GM18858 (cell line): Measurements from ENCODE around the gene MRPL45.

Experiments used
- ATAC-seq: cut with Tn5 transposase; IDR thresholded peaks from one replicate; pipeline ENCODE4 v1.9.1; 2021; ENCODE audit not compliant: unreplicated experiment

MRPL45 gene

DNA sequence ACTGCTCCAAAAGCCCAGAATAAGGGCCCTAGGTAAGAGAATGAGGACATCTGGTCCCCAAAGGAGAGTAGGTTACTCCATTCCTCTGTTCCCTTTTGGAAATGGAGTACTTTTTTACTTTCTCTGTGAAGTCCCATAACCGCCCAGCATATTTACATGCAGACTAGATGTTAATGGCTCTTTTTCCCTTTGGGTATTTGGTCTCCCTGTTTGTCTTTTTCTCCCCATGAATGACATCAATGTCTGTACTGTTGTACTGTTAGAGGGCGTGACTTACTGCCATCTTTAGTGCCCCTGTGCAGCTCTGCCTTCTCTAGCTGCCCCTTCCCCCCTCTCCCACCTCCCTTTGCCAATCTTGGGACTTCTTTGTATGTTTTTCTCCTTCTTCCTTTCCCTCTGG, 27.8 kb downstream of the MRPL45 start:
- no peak for ATAC-seq

DNA sequence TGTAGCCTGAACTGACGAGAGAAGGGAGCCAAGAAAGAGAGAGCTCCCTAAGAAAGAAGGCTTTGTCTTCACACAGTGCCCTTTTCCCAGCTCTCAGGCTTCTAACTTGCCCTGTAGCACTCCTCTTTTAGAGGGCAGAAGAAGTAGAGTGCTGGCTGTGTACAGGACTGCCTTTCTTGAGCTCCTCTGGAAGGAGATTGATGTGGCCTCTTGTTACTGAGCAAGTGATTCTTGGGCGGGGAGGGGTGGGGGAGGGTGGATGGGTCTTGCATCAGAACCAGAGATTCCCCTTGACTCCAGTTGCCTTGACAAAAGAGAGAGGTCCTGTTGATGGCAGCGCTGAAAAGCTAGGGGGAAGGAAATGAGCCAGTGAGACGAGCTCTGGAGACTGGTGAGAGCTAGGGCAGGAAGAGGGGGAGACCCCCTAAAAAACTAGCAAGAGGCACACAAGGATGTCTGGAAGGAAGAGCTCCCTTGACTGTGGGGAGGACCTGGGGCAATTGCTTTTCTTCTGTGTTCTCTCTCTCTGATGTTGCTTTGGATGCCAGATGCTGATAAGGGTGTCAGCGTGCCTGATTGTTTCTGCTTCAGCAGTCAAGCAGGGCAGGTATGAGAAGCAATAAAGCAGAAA, 28.4 kb downstream of the MRPL45 start:
- no peak for ATAC-seq

DNA sequence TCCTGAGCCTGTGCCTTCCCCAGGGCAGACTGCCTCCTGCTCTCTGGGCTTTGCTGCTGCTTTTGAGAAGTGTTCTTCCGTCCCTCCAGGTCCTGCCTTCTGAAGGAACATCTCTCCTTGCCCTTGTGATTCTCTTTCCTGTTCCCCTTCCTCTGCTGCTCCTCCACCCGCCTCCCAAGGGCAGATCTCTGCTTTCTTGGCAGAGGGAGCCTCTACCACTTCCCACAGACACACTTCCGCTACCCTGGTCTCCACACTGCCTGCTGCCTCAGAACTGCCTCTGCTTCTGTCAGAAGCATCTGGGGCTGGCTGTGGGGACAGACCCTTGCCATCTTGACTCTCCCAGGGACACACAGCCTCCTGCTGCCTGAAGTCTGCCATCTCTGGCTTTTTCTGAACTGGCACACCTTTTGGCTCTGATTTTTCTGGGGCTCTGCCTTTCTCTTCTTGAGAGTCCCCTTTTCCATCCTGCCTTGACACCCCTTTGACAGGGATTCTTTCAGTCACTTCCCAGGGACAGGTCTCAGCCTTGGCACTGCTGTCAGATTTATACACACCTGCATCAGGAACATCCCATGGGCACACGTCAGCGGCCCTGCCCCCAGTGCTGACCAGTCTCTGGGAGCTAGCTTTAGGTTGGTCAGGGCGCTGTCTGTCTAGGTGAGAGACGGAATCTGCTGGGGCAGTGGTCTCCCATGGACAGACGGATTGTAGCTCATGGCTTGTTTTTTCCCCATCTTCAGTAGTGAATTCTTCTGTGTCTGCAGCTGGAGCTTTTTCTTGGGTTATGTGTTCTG, 30.2 kb downstream of the MRPL45 start:
- no peak for ATAC-seq

DNA sequence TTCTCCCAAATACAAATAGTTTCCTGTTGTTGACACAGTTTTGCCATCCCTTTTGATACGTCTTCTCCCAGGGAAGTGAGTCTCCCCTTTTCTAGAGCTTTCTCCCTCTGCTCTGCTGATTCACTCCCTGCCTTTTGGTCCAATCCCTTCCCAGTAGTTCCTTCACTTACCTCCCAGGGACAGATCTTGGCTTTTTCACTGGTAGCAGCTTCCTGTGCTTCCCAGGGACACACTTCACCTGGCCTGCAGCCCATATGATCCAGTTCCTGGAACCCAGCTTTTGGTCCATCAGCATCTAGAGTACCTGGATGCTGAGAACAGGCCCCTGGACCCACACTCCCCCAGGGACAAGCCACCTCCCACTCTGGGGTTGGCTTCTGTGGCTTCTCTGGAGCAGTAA, 31.0 kb downstream of the MRPL45 start:
- no peak for ATAC-seq

DNA sequence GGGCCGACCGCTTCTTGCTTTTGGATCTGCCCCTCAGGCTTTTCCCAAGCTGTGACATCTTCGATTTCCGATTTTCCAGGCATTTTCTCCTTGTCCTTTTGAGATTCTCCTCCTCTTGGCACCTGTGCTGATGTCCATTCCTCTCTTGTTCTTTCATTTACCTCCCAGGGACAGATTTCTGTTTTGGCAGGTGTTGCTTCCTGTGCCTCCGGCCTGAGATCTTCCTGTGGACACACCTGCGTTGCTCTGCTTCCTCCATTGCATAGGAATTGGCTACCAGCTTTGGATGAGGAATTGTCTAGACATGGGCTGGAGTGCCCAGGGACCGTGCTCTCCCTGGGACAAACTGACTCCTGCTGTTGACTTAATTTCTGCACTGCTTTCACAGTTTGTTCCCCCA, 31.7 kb downstream of the MRPL45 start:
- no peak for ATAC-seq

DNA sequence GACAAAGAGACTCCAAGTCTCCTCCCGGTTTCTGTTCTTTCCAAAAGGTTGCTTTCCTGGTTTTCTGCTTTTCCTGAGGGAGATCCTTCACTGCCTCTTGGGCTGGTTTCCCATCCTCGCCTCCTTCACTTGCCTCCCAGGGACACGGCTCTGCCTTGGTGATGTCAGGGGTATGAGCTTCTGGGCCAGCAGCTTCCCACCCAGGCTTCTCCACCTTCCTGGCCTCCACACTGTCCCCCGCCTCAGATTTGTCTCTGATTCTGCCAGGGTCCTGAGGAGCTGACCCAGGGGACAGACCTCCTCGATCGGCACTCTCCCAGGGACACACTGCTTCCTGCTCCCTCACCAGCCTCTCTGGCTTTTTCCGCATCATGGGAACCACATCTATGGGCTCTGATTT, 32.3 kb downstream of the MRPL45 start:
- ATAC-seq = no peak

DNA sequence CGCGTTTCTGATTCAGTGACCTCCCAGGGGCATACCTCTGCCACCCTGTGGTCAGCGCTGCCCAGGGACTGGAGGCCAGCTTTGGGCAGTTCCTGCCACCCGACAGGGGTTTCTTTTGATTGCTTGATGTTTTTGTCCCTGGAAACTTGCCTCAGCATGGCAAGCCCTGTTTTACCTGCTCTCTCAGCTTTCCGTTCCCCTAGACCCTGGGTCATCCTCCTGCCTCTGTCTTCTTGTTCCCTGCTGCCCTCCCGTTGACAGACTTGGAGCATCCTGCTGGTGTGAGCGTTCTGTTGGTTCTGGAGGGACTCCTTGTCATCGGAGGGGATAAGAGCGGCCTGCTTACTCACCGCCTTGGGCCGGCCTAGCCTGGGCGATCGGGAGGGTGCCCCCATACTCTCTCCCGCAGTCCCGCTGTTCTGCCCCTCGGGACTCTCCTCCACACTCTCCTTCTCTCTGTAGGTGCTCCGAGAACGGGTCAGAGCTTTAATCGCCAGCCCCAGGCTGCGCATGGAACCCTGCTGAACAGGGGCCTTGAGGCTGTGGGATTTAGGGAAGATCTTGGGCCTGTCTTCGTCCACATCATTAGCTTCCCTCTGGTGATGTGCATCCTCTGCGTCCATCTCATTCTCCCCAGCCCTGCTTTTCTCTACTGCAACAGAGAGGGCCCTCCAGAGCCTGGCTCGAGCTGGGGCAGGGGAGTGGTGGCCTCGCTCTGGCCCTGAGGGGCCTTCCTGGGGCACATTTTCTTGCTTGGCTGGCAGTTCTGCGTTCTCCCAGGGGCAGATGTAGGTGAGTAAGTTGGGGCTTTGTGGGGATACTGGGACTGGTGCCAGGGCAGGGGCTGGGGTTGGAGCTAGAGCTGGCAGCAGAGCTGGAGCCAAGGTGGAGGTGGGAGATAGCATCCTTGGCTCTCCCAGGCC, 33.1 kb downstream of the MRPL45 start:
- ATAC-seq = no peak

GRCh38 chr17:38330941-38331411, 34.0 kb downstream of the MRPL45 start:
- ATAC-seq = no peak

- no peak for ATAC-seq
These were observed 35.8 kb downstream of the MRPL45 start for GRCh38 chr17:38332735-38333134.

GRCh38 chr17:38333635-38334295, 36.8 kb downstream of the MRPL45 start:
- no peak for ATAC-seq

- ATAC-seq = no peak
These were observed 37.8 kb downstream of the MRPL45 start for GRCh38 chr17:38334480-38335364.

DNA sequence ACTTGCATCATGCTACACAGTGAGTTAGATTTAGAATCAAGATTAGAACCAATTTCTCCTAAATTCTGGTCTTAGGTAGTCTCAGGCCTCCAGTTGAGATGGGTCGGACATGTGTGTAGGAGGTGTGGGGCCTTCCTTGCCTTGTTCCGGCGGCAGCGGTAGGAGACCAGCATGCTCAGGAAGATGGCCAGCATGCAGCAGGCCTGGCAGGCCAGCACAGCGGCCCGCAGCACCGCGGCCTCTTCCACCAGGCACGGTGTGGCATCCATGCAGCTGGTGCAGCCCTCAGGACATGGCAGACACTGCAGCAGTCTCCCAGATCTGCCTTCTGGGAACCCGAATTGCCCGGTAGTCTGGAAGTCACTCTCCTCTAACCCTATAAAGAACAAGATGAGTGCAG, 39.9 kb downstream of the MRPL45 start:
- ATAC-seq = no peak

DNA sequence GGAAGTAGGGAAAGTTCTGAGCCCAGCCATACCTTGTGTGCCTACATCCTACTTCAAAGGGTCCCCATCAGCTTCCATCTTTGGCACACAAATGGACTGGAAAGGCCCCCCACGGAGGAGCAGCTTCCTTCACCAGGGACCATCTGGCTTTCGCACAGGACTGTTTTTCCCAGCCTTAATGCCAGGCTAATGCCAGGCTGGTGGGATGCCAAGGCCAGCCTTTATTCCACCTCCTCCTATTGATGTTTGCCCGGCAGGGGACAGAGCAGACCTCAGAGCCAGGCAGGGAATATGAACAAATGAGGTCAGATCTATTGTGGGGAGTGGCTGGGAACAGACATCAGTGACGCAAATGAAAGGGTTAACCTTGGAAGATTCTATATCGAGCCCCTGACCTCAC, 41.1 kb downstream of the MRPL45 start:
- no peak for ATAC-seq

- no peak for ATAC-seq
These were observed 41.6 kb downstream of the MRPL45 start for GRCh38 chr17:38338535-38338934.

- ATAC-seq = no peak
These were observed 42.9 kb downstream of the MRPL45 start for GRCh38 chr17:38339891-38340290.

DNA sequence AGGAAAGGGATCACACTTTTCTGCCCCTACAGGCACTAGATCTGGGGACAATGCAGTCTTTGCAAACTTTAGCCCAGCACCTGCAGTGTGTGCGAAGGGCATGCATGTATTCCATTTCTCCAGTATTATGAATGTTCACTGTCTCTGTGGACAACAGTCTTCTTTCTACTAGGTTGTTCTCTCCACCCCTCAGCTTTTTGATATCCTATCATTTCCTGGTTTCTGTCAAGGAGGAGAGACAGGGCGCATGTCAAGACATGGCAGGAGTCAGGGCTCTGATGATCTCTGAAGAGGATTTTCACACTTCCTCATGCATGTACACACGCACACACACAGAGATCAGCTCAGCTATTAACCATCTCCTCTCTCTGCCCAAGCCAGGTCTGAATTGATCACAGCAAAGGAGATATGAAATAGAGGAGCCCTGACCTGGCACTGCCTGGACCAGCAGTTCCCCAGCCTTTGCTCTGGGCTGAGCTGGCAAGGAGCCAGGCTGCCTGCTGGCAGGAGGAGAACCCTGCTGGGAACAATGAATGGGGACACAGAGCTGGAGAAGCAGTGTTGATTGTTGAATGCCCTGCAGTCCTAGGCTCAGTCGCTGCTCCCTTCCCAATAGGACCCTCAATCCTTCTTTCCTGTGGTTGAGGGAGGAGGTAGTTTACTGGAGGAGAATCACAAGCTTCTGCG, 44.2 kb downstream of the MRPL45 start:
- ATAC-seq = no peak

GRCh38 chr17:38342886-38343607, 46.1 kb downstream of the MRPL45 start:
- ATAC-seq = no peak

DNA sequence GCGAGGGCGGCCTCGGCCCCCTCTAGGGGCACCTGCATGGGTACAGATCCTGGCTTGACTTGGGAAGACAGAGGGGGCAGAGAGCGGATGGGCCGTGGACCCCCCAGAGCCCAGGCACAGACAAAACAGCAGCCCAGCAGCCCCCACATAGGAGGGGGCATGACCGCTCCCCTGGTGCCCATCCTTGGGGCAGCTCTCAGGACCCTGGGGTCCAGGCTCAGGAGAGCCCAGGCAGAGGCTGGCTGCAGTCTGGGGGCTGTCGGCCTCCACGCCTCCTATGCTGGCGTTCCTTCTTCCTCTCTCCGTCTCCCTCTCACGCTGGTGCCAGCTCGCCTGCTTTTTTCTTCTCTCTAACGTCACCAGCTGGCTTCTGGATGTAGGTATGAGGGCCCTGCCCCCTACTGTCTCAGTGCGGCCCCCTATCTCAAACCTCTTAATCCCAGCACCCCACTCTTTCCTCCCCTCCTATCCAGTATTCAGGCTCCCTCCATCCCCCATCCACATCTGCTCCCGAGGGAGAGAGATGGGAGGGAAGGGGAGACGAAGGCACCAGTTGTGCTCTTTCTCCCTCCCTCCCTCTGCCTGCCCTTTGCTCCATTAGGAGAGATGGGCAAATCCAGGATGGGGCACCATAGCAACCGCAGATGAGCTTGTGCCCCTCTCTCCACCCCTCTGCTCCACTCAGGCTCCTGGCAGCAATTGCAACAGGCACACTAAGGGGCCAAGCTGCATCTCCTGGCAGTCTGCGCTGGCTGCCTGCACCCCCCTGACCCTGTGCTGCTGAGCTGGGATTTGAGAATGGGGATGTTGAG, 46.8 kb downstream of the MRPL45 start, which contains the start of gene GPR179:
TSS of gene GPR179 (minus strand) at position 349 of the 812 bp plus-strand sequence. CDS start at position 182, 167 bp downstream.
- no peak for ATAC-seq
